Lower leg skin (tissue), 3 donors: ENCODE measurements around the gene MC2R.

Experiments
- POLR2A ChIP-seq, 2 donors: fragments of 450-650 bp; IDR thresholded peaks; one replicate each; pipeline ENCODE4 v1.6.1; 2016 to 2017; ENCODE audit warnings: antibody characterized with exemption in 2 of 2, mild to moderate bottlenecking in 1 of 2, moderate library complexity in 1 of 2
- TF ChIP-seq, protein P1 (sequence below), 3 donors: fragments of 450-650 bp; IDR thresholded peaks; one replicate each; pipeline ENCODE4 v1.5.1; 2016; ENCODE audit warnings: antibody characterized with exemption in 3 of 3, mild to moderate bottlenecking in 3 of 3, moderate library complexity in 2 of 3

DNA sequence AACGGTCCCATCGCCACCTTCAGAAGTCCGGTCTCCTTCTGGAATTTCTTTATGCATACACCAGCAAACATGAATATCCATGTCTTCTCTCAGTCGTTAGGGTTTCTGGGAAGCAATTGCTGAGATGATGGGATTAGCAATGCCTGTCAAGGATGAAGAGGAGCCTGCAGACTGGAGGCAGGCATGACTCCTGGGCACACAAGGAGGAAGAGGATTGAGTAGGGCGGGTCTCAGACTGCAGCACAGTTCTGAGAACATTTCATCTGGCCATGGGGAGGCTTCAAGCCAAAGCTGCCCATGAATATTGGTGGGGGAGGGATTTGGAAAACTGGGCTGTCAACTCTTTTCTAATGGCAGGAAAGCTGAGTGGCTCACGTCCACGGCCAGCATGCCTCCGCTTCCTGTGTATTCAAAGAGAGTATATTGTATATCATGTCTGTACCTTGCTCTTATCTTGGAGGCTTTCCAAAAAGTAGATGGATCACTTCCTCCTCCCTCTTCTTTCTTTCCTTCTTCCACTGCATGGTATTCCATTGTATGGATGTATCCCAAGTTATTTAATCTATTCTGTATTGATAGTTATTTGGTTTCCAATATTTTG, 24.5 kb downstream of the MC2R start:
- TF ChIP-seq, protein P1, sequence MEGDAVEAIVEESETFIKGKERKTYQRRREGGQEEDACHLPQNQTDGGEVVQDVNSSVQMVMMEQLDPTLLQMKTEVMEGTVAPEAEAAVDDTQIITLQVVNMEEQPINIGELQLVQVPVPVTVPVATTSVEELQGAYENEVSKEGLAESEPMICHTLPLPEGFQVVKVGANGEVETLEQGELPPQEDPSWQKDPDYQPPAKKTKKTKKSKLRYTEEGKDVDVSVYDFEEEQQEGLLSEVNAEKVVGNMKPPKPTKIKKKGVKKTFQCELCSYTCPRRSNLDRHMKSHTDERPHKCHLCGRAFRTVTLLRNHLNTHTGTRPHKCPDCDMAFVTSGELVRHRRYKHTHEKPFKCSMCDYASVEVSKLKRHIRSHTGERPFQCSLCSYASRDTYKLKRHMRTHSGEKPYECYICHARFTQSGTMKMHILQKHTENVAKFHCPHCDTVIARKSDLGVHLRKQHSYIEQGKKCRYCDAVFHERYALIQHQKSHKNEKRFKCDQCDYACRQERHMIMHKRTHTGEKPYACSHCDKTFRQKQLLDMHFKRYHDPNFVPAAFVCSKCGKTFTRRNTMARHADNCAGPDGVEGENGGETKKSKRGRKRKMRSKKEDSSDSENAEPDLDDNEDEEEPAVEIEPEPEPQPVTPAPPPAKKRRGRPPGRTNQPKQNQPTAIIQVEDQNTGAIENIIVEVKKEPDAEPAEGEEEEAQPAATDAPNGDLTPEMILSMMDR (IDR thresholded peaks at IDR 0.05): no peak
- TF ChIP-seq POLR2A (IDR thresholded peaks at IDR 0.05): no peak
